HL-60 (cell line): ENCODE results near the gene DRG1.
"Not testable (repeated sequence)": the region's sequence is repeated elsewhere in the genome, so short reads cannot be mapped to it uniquely, and the experiment has no call there.

Experiments used
- DNase-seq, 2 experiments: peaks; one replicate each; pipeline ENCODE4 v3.0.0-alpha.2; 2010 to 2020; ENCODE audit warnings: low read depth in 1 of 2, low spot score in 1 of 2
- H3K27ac ChIP-seq: fragments of 250-450 bp; sonication (Bioruptor Pico); replicated peaks from 2 replicates; pipeline ENCODE4 v1.5.1; 2020; ENCODE audit warnings: mild to moderate bottlenecking, moderate library complexity
- H3K27me3 ChIP-seq: fragments of 250-450 bp; sonication (Bioruptor Pico); 2 replicates; pipeline ENCODE4 v1.5.1; 2021; ENCODE audit warnings: mild to moderate bottlenecking, moderate library complexity; ENCODE audit not compliant: insufficient read depth, poor library complexity, severe bottlenecking
- H3K4me3 ChIP-seq: replicated peaks from 2 replicates; pipeline ENCODE4 v1.5.1; 2011; ENCODE audit warnings: mild to moderate bottlenecking, control low read depth, low read length; ENCODE audit not compliant: insufficient read depth
- GABPA ChIP-seq: IDR thresholded peaks from 2 replicates; pipeline ENCODE4 v1.6.1; 2012; ENCODE audit warnings: low read depth
- POLR2AphosphoS5 ChIP-seq: IDR thresholded peaks from 2 replicates; pipeline ENCODE4 v1.6.1; 2012; ENCODE audit warnings: low read depth
- SPI1 ChIP-seq: IDR thresholded peaks from 2 replicates; pipeline ENCODE4 v1.6.1; 2012; ENCODE audit warnings: low read depth, mild to moderate bottlenecking, borderline replicate concordance
- TF ChIP-seq, protein P1 (sequence below): IDR thresholded peaks from 2 replicates; pipeline ENCODE4 v1.6.1; 2012; ENCODE audit warnings: low read depth; ENCODE audit not compliant: insufficient replicate concordance
- TF ChIP-seq, protein P2 (sequence below): IDR thresholded peaks from one replicate; pipeline ENCODE4 v1.5.1; 2011; ENCODE audit warnings: low read length, control low read depth, inconsistent platforms; ENCODE audit not compliant: insufficient read depth

DRG1 gene

DNA sequence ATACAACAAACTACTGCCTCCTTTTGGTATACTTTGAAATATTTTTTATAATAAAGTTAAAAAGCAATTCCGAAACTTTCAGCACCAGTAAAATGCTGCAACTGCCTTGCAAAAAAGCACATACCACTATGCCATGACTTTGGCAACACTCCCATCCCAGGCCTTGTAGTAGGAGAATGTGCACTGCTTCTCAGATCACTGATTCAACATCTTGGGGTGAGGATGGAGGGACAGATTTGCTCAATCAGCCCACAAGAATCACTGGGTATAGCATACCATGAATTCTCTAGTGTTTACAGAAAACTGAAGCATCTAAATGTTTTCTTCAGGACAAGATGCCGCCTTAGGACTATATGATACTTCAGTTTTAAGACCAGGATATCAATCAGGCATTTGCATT, 75.3 kb downstream of the DRG1 start:
- no peak overlapping the region for H3K4me3 ChIP-seq
- TF ChIP-seq, protein P1, sequence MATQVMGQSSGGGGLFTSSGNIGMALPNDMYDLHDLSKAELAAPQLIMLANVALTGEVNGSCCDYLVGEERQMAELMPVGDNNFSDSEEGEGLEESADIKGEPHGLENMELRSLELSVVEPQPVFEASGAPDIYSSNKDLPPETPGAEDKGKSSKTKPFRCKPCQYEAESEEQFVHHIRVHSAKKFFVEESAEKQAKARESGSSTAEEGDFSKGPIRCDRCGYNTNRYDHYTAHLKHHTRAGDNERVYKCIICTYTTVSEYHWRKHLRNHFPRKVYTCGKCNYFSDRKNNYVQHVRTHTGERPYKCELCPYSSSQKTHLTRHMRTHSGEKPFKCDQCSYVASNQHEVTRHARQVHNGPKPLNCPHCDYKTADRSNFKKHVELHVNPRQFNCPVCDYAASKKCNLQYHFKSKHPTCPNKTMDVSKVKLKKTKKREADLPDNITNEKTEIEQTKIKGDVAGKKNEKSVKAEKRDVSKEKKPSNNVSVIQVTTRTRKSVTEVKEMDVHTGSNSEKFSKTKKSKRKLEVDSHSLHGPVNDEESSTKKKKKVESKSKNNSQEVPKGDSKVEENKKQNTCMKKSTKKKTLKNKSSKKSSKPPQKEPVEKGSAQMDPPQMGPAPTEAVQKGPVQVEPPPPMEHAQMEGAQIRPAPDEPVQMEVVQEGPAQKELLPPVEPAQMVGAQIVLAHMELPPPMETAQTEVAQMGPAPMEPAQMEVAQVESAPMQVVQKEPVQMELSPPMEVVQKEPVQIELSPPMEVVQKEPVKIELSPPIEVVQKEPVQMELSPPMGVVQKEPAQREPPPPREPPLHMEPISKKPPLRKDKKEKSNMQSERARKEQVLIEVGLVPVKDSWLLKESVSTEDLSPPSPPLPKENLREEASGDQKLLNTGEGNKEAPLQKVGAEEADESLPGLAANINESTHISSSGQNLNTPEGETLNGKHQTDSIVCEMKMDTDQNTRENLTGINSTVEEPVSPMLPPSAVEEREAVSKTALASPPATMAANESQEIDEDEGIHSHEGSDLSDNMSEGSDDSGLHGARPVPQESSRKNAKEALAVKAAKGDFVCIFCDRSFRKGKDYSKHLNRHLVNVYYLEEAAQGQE, result no peak
- TF ChIP-seq POLR2AphosphoS5, result no peak
- TF ChIP-seq, protein P2, sequence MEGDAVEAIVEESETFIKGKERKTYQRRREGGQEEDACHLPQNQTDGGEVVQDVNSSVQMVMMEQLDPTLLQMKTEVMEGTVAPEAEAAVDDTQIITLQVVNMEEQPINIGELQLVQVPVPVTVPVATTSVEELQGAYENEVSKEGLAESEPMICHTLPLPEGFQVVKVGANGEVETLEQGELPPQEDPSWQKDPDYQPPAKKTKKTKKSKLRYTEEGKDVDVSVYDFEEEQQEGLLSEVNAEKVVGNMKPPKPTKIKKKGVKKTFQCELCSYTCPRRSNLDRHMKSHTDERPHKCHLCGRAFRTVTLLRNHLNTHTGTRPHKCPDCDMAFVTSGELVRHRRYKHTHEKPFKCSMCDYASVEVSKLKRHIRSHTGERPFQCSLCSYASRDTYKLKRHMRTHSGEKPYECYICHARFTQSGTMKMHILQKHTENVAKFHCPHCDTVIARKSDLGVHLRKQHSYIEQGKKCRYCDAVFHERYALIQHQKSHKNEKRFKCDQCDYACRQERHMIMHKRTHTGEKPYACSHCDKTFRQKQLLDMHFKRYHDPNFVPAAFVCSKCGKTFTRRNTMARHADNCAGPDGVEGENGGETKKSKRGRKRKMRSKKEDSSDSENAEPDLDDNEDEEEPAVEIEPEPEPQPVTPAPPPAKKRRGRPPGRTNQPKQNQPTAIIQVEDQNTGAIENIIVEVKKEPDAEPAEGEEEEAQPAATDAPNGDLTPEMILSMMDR, result no peak
- TF ChIP-seq GABPA, result no peak
- no peak for TF ChIP-seq SPI1
- DNase-seq, result no peak
- no peak overlapping the region for H3K27ac ChIP-seq
- H3K27me3 ChIP-seq, result no peaks in the 10 kb centered on the region

DNA sequence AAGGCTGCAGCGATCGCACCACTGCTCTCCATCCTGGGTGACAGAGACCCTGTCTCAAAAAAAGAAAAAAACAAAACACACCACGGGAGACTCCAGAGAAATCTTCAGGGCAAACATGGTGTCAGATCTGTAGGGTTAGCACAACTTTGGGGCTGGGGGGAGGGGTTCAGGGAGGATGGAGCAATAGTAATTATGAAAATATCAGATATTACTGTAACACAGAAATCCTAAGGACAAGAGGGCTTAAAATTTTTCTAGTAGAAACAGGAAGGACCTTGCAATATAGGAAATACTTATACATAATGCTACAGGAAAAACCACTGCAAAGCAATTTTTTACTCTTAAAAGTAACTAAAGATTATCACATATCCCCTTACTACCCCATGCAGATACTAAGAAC, 76.4 kb downstream of the DRG1 start:
- no peak overlapping the region for H3K4me3 ChIP-seq
- no peaks in the 10 kb centered on the region for H3K27me3 ChIP-seq
- TF ChIP-seq, protein P1, result no peak
- no peak for TF ChIP-seq GABPA
- DNase-seq, result no peak
- no peak overlapping the region for H3K27ac ChIP-seq

DNA sequence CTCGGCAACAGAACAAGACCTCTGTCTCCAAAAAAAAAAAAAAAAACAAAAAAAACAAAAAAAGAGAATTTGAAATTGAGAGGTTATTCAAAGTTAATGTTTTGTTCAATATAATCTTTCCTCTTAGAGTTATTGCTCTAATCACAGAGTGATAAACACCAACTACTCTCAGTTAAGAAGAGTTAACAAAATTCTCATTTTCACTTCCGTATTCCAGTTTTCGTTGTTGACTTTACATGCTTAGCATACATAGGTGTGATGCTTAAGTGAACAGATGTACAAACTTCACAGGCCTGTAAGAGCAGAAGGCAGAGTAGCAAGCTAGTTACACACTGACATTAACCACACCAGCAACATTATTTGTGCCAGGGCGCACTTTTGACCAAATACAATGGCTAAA, 77.9 kb downstream of the DRG1 start:
- TF ChIP-seq, protein P1, result no peak
- TF ChIP-seq POLR2AphosphoS5 (no peak), GABPA (no peak), SPI1 (no peak)
- TF ChIP-seq, protein P2, result no peak
- Histone ChIP-seq H3K27ac (0 out of 2 replicates have a peak overlapping the region, but pooled peaks have one; percentile 7), H3K4me3 (no peak overlapping the region), H3K27me3 (no peaks in the 10 kb centered on the region)
- DNase-seq, result no peak

DNA sequence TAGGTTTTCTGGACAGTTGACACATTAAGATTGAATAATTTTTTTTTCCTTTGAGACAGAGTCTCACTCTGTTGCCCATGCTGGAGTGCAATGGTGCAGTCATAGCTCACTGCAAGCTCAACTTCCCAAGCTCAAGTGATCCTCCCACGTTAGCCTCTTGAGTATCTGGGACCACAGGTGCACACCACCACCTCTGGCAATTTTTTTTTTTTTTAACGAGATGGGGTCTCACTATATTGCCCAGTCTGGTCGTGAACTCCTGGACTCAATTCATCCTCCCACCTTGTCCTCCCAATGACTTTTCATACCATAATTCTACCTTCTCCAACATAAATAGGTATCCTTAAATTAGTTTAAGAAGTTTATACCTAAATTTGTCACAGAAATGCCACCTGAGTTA, 81.7 kb downstream of the DRG1 start:
- H3K4me3 ChIP-seq, result no peak overlapping the region
- DNase-seq, result no peak
- TF ChIP-seq, protein P1, result no peak
- no peak for TF ChIP-seq SPI1
- TF ChIP-seq, protein P2, result no peak
- TF ChIP-seq POLR2AphosphoS5, result no peak
- H3K27ac ChIP-seq, result no peak overlapping the region
- H3K27me3 ChIP-seq, result no peaks in the 10 kb centered on the region

DNA sequence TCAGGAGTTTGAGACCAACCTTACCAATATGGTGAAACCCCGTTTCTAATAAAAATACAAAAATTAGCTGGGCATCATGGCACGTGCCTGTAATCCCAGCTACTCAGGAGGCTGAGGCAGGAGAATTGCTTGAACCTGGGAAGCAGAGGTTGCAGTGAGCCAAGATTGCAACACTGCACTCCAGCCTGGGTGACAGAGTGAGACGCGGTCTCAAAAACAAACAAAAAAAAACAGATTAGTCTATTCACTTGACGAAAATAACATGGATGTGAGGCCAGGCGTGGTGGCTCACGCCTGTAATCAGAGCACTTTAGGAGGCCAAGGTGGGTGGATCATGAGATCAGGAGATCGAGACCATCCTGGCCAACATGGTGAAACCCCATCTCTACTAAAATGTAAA, 83.1 kb downstream of the DRG1 start:
- DNase-seq, H3K4me3 ChIP-seq, H3K27ac ChIP-seq, H3K27me3 ChIP-seq: not testable (repeated sequence)
